ENCODE measurements around the gene PTGIS.
A peak's percentile ranks its signal among the peaks of the same experiment; 100 is the strongest.

PTGIS gene

DNA sequence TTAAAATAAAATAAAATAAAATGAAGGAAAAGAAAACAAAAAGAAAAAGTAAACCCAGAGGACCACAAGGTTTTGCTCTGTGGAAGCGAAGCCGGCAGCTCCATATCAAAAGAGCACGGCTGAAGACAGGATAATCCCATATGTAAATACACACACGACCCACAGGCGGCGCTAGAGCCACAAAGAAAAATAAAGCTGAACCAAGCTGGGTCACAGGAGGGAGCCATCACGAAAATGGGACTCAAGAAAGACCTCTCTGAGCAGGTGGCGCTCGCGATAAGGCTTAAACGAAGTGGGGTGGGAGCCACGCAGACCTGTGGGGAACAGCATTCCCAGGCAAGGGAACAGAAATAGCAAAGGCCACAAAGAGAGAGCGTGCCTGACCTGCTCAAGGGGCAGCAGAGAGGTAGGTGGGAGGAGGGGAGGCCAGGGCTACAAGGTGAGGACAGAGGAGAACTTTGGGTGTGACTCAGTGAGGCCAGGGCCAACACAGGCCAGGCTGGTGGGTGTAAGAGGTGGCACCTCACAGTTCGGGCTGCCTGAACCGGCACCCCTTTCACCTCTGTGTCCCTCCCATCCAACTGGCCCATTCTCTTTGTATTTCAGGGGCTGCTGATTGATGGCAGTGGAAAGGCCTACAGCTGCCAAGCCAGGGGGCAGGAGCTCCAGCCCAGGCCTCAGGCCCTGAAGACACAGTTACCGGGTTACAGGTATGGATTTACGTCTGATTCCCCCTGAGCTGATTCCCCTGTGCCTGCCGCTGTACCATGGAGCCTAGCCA is 26.0 kb downstream of the PTGIS start:
- H3K9me3 Mint-ChIP-seq, result peaks cover 5% of the 10 kb centered on the region
- H3K36me3 Mint-ChIP-seq (ENCODE audit: low read depth), result peaks cover 15% of the 10 kb centered on the region
- peaks cover 17% of the 10 kb centered on the region for H3K27me3 Mint-ChIP-seq
- peaks cover 24% of the 10 kb centered on the region for H3K4me1 Mint-ChIP-seq (ENCODE audit: low read depth)
- peak overlapping the region; percentile 90 for H3K27ac Mint-ChIP-seq
- H3K4me3 Mint-ChIP-seq, result peak overlapping the region; percentile 43

DNA sequence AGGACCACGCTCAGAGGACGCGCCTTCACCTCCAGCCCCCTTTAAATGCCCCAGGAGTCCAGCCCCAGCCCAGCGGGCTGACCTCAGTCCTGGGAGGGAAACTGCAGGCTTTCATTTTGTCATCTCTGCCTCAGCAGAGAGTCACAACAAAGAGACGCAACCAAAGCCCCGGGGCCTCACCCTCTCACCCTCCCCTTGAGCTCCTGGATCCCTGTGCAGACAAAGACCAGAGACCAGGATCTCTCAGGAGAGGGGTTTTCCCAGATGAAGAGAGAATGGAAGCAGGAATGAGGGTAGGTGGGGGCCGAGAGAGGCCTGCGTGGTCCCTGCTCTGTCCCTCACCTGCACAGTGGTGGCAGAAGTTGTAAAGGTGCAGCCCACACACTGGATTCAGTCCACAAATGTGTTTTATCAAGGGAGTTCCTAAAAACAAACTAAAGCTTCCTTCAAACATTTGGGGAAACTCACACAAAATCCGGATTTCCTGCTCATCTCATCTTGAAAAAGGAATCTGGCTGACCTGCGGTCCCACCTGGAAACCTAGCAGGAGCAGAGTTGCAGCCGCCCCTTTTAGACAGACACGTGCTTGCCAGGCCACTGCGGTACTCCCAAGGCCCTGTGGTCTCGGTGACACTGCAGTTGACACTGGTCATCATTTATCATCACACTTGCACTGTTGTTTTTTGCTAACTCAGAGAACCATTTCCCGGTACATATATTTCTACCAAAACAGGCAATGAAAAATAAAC is 27.1 kb downstream of the PTGIS start:
- Mint-ChIP-seq H3K4me3 (no peak overlapping the region), H3K27me3 (peaks cover 17% of the 10 kb centered on the region), H3K4me1 (ENCODE audit: low read depth) (peaks cover 27% of the 10 kb centered on the region), H3K36me3 (ENCODE audit: low read depth) (peaks cover 15% of the 10 kb centered on the region), H3K27ac (no peak overlapping the region), H3K9me3 (peaks cover 5% of the 10 kb centered on the region)

DNA sequence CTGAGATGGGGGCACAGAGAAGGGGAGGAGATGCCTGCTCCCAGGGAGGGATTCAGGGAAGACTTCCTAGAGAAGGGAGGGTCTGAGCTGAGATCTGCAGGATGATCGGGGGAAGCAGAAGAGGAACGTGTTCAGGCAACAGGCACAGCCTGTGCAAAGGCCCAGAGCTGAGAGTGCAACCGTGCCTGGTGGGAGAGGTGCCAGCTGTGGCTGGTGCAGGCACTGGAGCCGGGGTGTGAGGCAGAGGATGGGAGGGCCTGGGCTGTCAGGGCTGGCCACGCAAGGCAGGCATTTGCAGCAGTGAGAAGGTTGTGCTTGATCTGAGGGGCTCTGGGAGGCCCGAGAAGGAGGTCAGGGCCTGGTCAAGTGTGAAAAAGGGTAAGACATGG is 27.7 kb downstream of the PTGIS start:
- Mint-ChIP-seq H3K4me1 (ENCODE audit: low read depth) (peaks cover 33% of the 10 kb centered on the region), H3K9me3 (peaks cover 2% of the 10 kb centered on the region), H3K27me3 (peaks cover 22% of the 10 kb centered on the region), H3K27ac (no peak overlapping the region), H3K4me3 (no peak overlapping the region), H3K36me3 (ENCODE audit: low read depth) (peaks cover 8% of the 10 kb centered on the region)

DNA sequence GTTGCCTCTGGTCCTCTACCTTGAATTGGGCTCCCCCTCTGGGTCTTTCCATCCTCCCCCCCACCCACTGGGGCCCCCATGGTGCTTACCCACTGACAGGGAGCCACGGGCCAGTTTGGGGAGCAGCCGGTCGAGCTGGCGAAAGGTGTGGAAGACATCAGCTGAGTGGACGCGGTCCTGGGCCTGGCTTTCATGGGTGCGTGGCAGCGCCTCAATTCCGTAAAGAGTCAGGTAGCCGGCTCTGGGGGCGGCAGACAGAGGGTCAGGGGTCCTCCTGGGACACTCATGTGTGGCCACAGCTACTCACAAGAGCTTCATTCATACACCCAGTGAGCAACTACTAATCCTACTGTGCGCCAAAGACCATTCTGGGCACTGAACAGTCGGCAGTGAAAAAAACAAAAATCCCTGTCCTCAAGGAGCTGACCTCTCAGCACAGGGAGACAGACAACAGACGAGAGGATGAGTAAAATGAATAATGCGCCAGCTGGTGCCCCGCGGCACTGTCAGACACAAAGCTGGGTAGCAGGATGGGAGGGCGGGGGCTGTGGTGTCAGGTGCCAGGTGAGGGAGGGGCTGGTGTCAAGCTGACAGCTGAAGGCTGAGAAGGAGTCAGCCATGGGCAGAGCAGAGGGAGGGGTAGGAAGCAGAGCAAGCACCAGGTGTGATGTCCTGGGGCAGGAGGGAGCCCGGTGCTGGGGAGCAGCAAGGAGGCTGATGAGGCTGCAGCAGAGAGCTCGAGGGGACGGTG is 28.3 kb downstream of the PTGIS start:
- no peaks in the 10 kb centered on the region for H3K9me3 Mint-ChIP-seq

DNA sequence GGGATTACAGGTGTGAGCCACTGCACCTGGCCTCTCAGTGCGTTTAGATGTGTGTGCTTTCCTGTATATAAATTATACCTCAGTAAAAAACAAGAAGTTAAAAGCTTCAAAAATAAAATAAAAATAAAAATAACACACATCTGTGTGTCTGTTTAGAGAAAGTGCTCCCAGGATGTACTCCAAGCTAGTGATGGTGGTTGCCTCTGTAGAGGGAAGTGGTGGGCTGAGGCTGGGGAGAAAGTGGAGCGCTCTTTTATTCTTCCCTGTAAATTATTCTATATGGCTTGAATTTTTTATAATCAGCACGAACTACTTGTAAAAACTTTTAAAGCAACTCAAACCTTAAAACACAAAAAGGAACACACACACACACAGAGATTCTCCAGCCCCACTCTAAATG is 29.0 kb downstream of the PTGIS start:
- H3K27me3 Mint-ChIP-seq, result peaks cover 25% of the 10 kb centered on the region
- H3K4me3 Mint-ChIP-seq, result no peak overlapping the region
- no peaks in the 10 kb centered on the region for H3K9me3 Mint-ChIP-seq
- H3K36me3 Mint-ChIP-seq (ENCODE audit: low read depth), result no peaks in the 10 kb centered on the region
- H3K4me1 Mint-ChIP-seq (ENCODE audit: low read depth), result peaks cover 45% of the 10 kb centered on the region
- no peak overlapping the region for H3K27ac Mint-ChIP-seq

More for the DNA sequence above, 28.3 kb downstream of the PTGIS start:
- Mint-ChIP-seq H3K4me3 (no peak overlapping the region), H3K27me3 (peaks cover 25% of the 10 kb centered on the region), H3K27ac (no peak overlapping the region), H3K4me1 (ENCODE audit: low read depth) (peaks cover 39% of the 10 kb centered on the region), H3K36me3 (ENCODE audit: low read depth) (peaks cover 6% of the 10 kb centered on the region)

DNA sequence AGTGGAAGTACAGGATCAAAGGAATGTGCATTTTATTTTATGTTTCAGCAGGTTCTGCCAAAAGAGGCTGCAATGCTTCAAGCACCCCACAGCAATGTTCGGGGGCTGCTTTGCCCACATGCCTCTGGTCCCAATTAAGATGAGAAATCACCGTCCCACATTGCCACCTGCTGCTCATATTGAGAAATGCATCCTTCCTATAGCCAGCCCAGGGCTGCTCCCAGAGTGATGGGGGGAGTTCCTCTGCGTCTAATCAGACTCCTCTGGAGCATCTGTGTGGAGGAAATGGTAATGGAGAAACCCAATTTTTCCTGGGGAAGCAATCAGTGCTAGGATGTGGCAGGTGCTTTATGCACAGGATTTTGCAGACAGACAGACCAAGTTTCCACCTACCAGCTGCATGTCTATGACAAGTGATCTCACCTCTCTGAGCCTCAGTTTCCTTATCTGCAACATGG is 33.7 kb downstream of the PTGIS start:
- peaks cover 23% of the 10 kb centered on the region for H3K4me1 Mint-ChIP-seq (ENCODE audit: low read depth)
- H3K36me3 Mint-ChIP-seq (ENCODE audit: low read depth), result no peaks in the 10 kb centered on the region
- H3K4me3 Mint-ChIP-seq, result peak overlapping the region; percentile 35
- H3K27ac Mint-ChIP-seq, result peak overlapping the region; percentile 94
- peaks cover 22% of the 10 kb centered on the region for H3K27me3 Mint-ChIP-seq
- no peaks in the 10 kb centered on the region for H3K9me3 Mint-ChIP-seq

DNA sequence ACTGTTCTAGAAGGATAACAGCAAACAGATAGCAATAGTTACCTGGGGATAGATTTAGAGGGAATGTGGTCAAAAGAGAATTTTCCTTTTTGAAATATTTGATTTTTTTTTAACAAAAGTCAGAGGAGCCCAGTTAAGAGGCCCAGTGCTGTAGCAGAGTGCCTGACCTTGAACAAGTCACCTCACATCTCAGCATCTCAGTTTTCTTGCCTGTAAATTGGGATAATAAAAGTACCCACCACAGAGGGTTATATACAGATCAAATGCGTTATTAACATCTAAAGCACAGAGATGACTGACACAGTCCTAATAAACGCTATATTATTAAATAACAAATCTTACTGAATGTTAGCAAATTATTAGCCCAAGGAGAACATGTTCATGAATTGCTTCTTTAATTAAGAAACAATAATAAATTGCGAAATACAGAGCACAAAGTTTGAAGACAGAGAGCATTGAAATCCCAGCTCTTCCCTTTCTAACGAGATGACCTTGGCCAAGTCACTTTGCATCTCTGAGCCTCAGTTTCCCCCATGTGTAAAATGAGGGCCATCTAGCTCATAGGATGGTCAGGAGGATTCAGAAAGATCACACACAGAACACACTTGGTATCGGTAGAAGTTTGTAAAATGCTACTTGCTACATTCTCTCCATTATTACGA is 35.5 kb downstream of the PTGIS start:
- peaks cover 19% of the 10 kb centered on the region for H3K27me3 Mint-ChIP-seq
- no peak overlapping the region for H3K27ac Mint-ChIP-seq
- H3K36me3 Mint-ChIP-seq (ENCODE audit: low read depth), result no peaks in the 10 kb centered on the region
- peaks cover 23% of the 10 kb centered on the region for H3K4me1 Mint-ChIP-seq (ENCODE audit: low read depth)
- no peaks in the 10 kb centered on the region for H3K9me3 Mint-ChIP-seq
- H3K4me3 Mint-ChIP-seq, result no peak overlapping the region

DNA sequence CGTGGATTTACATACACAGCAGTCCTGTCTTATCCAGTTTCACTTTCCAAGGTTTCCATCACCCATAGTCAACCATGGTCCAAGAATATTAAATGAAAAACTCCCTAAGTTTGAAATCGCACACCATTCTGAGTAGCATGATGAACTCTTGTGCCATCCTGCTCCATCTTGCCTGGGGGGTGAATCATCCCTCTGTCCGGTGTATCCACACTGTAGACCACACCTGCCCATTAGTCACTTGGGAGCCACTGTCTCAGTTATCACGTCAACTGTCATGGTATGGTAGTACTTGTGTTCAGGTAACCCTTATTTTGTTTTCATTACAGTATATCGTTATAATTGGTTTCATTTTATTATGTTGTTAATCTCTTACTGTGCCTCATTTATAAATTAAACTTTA is 38.5 kb downstream of the PTGIS start:
- peaks cover 5% of the 10 kb centered on the region for H3K36me3 Mint-ChIP-seq (ENCODE audit: low read depth)
- no peak overlapping the region for H3K4me3 Mint-ChIP-seq
- H3K9me3 Mint-ChIP-seq, result peaks cover 6% of the 10 kb centered on the region
- H3K27me3 Mint-ChIP-seq, result peaks cover 21% of the 10 kb centered on the region
- no peak overlapping the region for H3K27ac Mint-ChIP-seq
- peaks cover 6% of the 10 kb centered on the region for H3K4me1 Mint-ChIP-seq (ENCODE audit: low read depth)

DNA sequence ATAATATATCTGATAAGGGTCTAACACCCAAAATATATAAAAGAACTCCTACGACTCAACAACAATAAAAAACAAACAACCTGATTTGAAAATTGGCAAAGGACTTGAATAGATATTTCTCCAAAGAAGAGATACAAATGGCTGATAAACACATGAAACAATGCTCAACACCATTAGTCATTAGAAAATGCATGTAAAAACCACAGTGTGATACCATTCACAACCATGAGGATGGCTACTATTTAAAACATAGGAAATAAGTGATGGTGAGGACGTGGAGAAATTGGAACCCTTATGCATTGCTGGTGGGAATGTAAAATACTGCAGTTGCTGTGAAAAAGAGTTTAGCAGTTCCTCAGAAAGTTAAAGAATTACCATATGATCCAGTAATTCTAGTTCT is 41.4 kb downstream of the PTGIS start:
- Mint-ChIP-seq H3K27me3 (peaks cover 32% of the 10 kb centered on the region), H3K4me3 (no peak overlapping the region), H3K9me3 (peaks cover 6% of the 10 kb centered on the region), H3K27ac (no peak overlapping the region), H3K4me1 (ENCODE audit: low read depth) (no peaks in the 10 kb centered on the region), H3K36me3 (ENCODE audit: low read depth) (peaks cover 8% of the 10 kb centered on the region)

DNA sequence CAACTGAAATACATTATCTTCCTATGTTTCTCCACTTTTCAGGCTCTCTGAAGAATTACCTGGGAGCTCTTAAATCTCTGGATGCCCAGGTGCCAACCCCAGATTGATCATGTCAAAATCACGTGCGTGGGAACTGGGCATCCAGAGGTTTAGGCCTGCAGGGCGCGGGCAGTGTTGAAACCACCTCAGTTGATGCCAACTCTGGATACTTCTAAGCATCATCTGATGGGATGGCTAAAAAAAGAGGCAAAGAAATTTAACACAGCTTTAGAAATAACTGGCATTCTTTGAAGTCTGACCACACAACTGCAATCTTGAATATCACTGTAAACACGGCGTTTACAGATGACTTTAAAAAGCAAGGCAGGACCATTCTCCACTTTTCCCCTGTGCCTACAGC is 41.9 kb downstream of the PTGIS start:
- H3K36me3 Mint-ChIP-seq (ENCODE audit: low read depth), result peaks cover 8% of the 10 kb centered on the region
- H3K27me3 Mint-ChIP-seq, result peaks cover 32% of the 10 kb centered on the region
- no peaks in the 10 kb centered on the region for H3K4me1 Mint-ChIP-seq (ENCODE audit: low read depth)
- no peak overlapping the region for H3K4me3 Mint-ChIP-seq
- no peak overlapping the region for H3K27ac Mint-ChIP-seq
- H3K9me3 Mint-ChIP-seq, result peaks cover 6% of the 10 kb centered on the region

DNA sequence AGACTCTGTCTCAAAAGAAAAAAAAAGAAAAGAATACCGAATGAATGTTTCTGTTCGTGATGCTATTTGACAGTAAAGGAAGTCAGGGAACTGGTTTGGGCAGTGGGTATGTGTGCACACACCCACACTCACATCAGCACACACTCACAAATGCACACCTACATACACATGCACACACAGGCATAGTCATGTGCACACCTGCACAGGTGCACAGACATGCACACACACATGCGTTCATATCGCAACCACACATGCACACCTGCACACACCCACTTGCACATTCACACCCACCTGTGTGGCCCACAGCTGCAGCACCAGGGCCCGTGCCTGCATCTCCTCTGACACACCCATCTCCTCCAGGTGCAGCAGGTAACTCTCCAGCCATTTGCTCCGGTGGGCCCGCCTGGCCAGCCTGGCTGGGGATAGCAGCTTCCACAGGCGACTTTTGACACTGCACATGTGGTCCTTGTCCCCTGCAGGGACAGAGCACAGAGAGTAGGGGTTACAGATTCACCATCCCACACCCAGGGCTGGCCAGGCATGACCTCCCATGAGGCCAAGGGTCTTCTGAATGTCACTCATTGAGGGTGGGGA is 44.1 kb downstream of the PTGIS start:
- Mint-ChIP-seq H3K9me3 (peaks cover 6% of the 10 kb centered on the region), H3K4me1 (ENCODE audit: low read depth) (no peaks in the 10 kb centered on the region), H3K4me3 (no peak overlapping the region), H3K27me3 (peaks cover 27% of the 10 kb centered on the region), H3K27ac (no peak overlapping the region), H3K36me3 (ENCODE audit: low read depth) (peaks cover 8% of the 10 kb centered on the region)

DNA sequence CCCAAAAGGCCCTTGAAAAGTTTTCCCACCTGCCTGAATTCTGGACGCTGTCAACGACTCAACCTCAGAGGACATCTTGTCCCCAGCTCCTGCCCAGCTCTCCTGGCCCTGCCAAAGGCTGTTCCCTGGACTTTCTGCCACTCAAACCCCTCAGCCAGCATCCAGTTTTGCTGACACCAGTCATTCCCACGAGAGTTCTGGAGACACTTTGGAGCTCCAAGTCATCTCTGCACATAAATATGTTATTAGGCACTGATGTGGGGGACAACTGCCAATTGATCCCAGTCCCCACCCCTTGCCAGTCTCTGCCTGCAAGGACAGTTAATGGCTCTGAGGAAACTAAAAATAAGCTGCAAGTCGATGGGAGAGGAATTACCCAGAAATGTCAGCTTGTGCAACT is 46.6 kb downstream of the PTGIS start:
- Mint-ChIP-seq H3K4me1 (ENCODE audit: low read depth) (no peaks in the 10 kb centered on the region), H3K27ac (no peak overlapping the region), H3K36me3 (ENCODE audit: low read depth) (peaks cover 8% of the 10 kb centered on the region), H3K9me3 (peaks cover 6% of the 10 kb centered on the region), H3K4me3 (no peak overlapping the region), H3K27me3 (peaks cover 26% of the 10 kb centered on the region)

DNA sequence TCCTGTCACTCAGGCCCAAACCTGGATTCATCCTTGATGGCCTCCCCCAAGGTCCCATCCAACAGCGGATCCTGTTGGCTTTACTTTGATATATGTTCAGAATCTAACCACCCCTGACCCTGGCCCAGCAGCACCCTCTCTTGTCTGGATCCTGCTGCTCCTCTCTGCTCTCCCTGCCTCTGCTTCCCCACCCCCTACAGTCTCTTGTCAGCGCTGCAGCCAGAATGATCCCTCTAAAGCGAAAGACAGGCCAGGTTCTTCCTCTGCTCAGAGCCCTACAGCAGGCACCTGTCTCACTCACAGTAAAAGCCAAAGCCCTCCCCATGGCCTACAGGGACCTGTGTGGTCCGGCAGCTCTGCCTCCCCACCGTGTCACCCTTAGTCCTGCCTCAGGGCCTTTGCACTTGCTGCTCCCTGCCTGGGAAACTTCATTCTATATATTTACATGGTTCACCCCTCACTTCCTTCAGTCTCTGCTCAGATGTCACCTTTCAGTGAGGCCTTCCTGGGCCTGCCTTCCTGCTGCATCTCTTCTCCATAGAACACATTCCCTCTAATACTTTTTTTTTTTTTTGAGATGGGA is 48.1 kb downstream of the PTGIS start:
- peaks cover 7% of the 10 kb centered on the region for H3K36me3 Mint-ChIP-seq (ENCODE audit: low read depth)
- peaks cover 3% of the 10 kb centered on the region for H3K9me3 Mint-ChIP-seq
- H3K4me1 Mint-ChIP-seq (ENCODE audit: low read depth), result no peaks in the 10 kb centered on the region
- no peak overlapping the region for H3K4me3 Mint-ChIP-seq
- no peak overlapping the region for H3K27ac Mint-ChIP-seq
- H3K27me3 Mint-ChIP-seq, result peaks cover 25% of the 10 kb centered on the region

DNA sequence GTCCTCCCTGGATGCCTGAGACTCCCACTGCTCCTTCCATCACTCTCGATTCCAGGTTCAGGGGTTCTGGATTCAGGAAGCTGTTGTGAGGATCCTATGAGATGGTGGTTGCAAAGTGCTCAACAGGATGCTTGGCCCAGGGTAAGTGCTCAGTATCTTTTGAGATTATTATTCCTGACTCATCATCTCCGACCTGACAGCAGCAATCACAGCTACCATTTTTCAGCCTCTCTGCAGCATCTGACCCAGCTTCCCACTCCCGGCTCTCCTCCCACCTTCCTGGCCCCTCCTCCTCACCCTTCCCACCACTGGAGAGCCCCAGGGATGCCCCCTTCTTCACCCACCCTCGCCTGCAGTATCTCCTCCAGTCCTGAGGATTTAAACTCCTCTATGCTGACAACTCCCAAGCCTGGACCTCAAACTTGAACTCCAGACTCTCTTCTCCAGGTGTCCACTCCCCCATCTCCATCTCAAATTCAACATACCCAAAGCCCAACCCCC is 48.7 kb downstream of the PTGIS start:
- H3K36me3 Mint-ChIP-seq (ENCODE audit: low read depth), result peaks cover 3% of the 10 kb centered on the region
- H3K4me1 Mint-ChIP-seq (ENCODE audit: low read depth), result no peaks in the 10 kb centered on the region
- H3K27ac Mint-ChIP-seq, result no peak overlapping the region
- no peak overlapping the region for H3K4me3 Mint-ChIP-seq
- no peaks in the 10 kb centered on the region for H3K9me3 Mint-ChIP-seq
- peaks cover 31% of the 10 kb centered on the region for H3K27me3 Mint-ChIP-seq
